NCI-H524 (cell line): ENCODE results near the gene CCM2.
"Not testable (repeated sequence)": the region's sequence is repeated elsewhere in the genome, so short reads cannot be mapped to it uniquely, and the experiment has no call there.

Experiments
- DNase-seq, 2 experiments: peaks; one replicate each; lab custom pipeline; 2025; lab: John Stamatoyannopoulos, UW

Gene CCM2

GRCh38 chr7:45100761-45101480 lies 100.9 kb downstream of the CCM2 start:
- no peak for DNase-seq

- DNase-seq, result no peak
Observed at GRCh38 chr7:45101748-45102147, 101.7 kb downstream of the CCM2 start.

DNA sequence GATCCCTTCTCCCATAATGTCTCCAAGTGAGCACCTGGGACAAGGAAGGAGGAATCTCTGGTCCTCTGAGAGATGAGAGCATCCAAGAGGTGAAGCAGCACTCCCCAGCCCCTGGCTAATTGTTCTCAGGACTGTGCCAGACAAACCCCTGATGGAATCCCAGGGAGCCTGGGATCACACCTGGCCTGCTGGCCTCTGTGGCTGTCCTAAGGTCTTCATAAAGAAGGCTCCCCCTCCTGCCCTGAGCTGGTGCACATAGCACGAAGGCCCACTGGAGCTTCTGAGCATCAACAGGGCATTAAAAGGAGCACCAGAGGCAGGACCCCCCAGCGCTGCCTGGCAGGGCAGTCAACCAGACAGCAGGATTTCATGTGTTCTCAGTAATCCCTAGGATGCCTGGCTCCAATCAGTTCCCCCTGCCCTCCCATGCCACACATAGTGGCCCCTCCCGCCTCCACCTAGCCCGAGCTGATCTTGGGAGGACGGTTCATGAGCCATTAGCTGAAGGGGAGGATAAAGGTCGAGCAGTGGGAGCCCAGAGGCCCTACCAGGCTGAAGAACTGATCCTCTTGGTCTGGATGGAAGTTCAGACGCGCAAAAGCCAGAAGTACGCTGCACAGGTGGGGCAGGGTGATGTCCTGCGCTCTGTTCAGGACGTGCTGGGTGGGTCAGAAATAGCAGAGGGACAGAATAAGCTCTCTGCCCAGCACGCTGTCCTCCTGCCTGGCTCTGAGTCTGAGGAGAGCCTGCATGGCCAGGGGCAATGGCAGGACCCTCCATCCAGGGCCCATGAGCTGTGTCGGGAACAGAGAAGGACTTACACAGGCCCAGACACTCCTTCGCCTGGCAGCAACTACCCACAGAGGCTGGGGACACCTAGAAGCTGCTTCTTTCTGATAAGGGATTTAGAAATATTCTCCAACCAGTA lies 103.0 kb downstream of the CCM2 start:
- no peak for DNase-seq

DNA sequence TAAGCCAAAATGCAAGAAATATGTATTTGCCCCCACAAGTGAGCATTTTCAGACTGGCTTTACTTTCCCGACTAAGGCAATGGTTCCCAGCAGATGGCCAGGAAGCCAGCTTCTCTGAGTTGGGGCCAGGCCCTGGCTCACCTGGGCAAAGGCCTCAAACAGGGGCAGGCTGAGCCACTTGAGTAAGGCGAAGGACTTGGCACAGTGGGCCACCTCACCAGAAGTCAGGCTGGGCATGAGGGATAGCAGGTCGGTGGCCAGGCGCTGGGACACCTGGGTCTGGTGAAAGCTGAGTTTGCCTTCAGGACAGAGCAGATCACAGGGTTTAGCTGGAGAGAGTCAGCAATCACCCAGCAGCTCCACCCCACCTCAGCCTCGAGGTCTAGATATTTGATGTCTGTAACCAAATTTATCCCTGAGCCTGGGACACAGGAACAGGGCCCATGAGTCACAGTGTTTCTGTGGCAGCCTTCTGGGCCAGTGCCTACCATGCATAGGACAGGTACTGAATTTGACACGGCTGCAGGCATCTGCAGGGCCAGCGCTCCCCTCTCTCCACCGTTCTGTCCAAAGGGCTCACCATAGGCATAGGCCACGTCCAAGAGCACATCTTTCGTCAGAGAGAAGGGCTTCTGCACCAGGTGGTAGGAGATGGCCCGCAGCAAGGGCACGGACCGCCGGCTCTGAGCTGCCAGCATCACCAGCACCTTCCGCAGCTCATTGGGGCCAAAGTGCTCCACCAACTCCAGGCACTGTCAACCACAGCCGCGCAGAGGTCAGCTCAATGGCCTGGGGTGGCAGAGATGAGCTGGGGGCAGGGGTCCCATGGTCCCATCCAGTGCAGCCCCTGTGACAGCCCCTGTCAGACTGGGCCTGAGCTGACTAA lies 104.2 kb downstream of the CCM2 start:
- DNase-seq, result no peak

DNA sequence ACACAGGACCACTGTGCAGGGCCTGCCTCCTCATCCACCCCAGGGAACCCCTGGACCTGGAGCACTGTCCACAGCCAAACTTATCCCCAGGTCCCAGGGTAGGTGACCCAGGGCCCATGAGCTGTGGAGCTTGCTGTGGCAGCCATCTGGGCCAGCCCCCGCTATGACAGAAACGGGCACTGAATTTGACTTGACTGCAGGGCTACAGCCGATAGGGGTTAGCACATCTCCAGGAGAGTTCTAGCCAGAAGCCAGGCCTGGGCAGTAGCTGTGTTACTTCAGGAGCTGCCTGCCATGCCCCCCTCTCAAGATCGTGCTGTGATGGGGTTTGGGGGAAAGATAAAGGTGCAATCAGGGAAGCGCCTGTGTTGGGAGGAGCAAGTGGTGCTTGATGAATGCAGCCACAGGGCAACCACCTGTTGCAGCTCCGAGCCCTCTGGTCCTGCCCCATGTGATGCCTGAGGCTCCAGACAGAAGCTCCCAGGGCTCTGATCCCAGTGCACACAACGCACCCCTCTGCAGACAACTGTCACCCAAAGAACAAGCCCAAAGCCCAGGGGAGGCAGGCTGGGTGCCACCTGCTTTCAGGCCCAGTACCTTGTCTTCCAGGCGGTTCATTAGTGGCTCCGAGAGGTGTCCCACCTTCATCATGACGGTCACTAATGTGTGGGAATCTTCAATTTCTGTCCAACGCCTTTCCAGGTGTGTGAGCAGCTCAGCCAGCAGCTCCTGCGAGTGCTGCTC lies 105.0 kb downstream of the CCM2 start:
- no peak for DNase-seq

- no peak for DNase-seq
Observed at GRCh38 chr7:45105588-45106188, 105.7 kb downstream of the CCM2 start.

GRCh38 chr7:45106820-45107219 lies 106.8 kb downstream of the CCM2 start:
- no peak for DNase-seq

DNA sequence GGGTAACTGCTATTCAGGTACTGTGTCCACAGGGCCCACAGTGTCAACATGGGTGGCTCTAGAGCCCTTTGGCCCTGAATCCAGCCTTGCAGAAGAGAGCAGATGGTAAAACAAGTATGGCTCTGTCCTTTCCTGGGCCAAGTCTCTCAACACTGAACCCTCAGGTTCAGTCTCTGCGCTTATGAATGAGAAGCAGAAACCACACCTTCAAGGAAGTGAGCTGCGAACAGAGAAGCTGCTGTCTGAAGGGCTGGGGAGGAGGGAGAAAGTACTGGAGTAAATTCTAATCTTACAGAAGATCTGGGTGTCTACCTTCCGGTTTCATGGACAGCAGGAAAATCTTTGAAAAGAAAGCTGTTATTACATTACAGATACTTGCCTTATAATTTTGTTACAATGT lies 107.4 kb downstream of the CCM2 start:
- DNase-seq, result no peak

- DNase-seq, result no peak
Observed at GRCh38 chr7:45108863-45109262, 108.9 kb downstream of the CCM2 start.

GRCh38 chr7:45111298-45112223 lies 111.6 kb downstream of the CCM2 start, which contains the start of gene TBRG4:
Gene TBRG4, minus strand, starts transcription at chr7:45111697. Its CDS starts 2,460 bp downstream, at chr7:45109237.
- peak; percentile 92 for DNase-seq

DNA sequence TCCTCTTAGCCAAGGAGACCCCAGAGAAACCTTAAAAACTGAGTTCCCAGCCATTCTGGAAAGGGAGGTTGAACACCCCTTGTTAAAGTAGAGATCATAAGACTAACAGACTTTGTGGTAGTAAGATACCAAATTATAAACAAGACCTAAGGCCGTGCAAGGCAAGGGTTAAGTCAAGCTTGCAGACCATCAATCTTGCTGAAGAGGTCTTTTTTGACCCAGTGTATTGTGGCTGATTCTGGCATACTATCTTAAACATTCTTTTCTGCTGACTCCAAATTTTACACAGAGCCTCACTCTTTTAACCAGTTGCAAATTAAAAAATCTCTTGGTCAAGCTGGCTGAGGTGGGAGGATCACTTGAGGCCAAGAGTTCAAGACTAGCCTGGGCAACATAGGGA lies 112.6 kb downstream of the CCM2 start:
- DNase-seq, result no peak

DNA sequence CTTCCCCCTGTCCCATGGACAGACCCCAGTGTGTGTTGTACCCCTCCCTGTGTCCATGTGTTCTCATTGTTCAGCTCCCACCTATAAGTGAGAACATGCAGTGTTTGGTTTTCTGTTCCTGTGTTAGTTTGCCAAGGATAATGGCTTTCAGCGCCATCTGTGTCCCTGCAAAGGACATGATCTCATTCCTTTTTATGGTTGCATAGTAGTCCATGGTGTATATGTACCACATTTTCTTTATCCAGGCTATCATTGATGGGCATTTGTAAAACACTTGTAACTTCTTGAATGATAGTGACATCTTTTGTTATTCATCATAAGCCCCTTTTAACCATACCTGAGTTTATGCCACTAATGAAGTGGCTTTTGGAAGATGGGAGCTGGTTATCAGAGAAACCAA lies 114.3 kb downstream of the CCM2 start:
- DNase-seq, result not testable (repeated sequence)

DNA sequence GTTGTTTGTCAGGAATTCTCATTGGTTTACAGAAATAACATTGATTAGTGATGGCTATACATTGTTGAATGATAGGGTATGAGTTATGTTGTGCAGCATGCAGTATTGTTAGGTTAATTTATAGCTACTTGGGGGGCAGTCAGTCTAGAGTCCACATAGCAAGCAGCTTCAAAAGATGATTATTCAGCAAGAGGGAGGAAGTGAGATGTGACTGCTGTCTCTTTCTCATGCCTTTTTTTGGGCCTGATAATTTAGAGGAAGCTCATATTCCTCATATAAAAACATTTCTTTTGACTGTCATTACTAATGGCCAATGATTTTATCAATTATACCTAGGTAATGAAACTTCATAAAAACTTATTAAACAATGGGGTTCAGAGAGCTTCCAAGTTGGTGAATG lies 114.9 kb downstream of the CCM2 start:
- no peak for DNase-seq

DNA sequence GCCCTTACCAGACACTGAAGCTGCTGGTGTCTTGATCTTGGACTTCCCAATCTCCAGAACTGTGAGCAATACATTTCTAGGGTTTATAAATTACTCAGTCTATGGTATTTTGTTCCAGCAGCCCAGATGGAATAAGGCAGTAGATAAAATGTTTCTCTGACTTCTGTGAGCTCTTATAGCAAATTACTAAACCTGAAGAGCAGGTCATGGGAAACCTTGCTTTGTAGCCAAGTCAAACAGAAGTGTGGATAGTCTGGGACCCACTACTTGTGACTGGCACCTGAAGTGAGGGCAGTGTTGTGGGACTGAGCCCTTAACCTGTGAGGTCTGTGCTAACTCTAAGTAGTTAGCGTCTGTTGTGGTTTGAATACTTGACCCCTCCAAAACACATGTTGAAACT lies 116.0 kb downstream of the CCM2 start:
- DNase-seq, result no peak

DNA sequence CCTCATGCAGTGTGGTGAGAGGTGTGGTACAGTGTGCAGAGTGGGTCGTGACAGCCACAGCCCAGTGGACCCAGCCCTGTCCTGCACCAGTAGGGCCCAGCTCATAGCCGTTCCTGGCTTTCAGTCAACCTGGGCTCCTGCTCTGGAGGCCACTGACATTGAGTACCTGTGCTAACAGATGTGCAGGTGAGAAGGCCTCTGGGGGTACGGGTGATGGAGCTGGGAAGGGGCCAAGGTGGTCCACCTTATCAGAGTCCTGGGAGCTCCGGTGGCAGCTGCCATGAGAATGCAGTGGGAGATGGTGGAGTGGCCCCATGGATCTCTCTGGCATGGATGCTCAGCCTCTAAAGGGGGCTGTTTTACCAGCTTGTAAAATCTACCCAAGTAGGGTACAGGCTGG lies 117.6 kb downstream of the CCM2 start:
- no peak for DNase-seq

DNA sequence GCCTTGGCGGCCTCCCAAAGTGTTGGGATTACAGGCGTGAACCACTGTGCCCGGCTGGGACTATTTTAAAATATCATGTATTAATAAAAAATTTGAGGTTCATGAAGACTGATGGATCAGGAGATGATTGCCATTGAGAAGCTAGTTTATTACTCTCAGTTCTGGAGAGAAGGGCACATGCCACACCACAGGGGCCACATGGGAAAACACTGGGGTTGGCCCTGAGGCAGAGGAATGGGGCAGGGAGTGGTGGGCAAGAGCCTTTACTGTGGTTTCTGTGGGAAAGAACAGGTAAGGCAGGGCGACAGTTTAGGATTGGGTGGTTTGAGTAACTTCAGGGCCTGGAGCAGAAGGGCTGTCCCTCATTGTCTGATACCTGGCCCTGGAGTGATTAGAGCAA lies 118.3 kb downstream of the CCM2 start:
- DNase-seq, result no peak

GRCh38 chr7:45118889-45119331 lies 118.9 kb downstream of the CCM2 start:
- no peak for DNase-seq

GRCh38 chr7:45119550-45119949 lies 119.5 kb downstream of the CCM2 start:
- DNase-seq, result no peak

DNA sequence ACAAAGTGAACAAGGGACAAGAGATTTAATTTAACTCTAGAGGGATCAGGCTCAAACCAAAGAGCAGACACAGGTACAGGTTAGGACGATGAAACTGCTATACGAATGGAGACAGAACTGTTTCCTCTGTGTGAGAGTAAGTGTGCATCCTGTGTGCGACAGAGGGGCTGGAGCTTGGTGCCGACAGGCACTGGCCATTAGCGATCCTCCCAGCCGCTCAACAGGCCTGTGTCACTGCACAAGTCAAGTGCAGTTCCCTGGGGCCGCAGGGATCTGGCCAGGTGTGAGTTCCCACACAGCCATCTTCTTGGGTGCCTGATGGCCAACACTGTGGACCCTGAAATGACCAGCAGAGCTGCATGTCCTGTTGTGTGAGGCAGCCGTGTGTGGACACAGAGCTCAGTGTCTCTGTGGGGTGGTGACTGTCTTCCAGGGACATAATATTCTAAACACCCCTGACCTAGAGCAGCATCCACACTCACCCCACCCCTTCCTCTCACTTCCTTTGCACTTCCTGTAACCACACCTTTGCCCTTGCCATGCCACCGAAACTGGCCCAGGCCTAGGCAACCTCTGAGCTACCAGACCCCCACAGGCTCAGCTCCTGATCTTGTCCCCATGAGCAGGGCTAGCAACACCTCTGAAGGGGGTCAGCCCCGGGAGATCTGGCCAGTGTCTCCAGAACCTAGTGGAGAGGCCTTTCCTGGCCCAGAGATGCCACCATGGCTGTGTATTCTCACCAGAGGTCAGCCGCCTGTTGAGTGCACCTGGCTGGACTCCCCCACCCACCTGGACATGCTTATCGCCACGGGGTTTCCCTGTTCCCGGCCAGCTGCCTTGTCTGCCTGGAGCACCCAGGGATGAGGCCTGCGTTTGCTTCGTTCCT lies 123.2 kb downstream of the CCM2 start:
- no peak for DNase-seq
